Measurements from ENCODE around the gene GPR162.

Gene GPR162

GRCh38 chr12:6788972-6789924 lies 32.4 kb upstream of the GPR162 start, which contains the start of gene CD4:
CD4 (plus strand) TSS chr12:6789528; CDS start chr12:6800139, 10,611 bp downstream.
- DNase-seq: peak; percentile 91

- peak; percentile 21 for DNase-seq
Measured at GRCh38 chr12:6790496-6791150, 31.0 kb upstream of the GPR162 start.

GRCh38 chr12:6791931-6792520 lies 29.6 kb upstream of the GPR162 start:
- DNase-seq: no peak

GRCh38 chr12:6792522-6793201 lies 29.0 kb upstream of the GPR162 start:
- peak; percentile 87 for DNase-seq

GRCh38 chr12:6795088-6795487 lies 26.5 kb upstream of the GPR162 start:
- no peak for DNase-seq

- DNase-seq: no peak
Measured at GRCh38 chr12:6796576-6796975, 25.0 kb upstream of the GPR162 start.

- DNase-seq: no peak
Measured at GRCh38 chr12:6799147-6799546, 22.5 kb upstream of the GPR162 start.

- no peak for DNase-seq
Measured at GRCh38 chr12:6807170-6807569, 14.5 kb upstream of the GPR162 start.

GRCh38 chr12:6809056-6809455 lies 12.6 kb upstream of the GPR162 start:
- DNase-seq: no peak

GRCh38 chr12:6810758-6811157 lies 10.9 kb upstream of the GPR162 start:
- DNase-seq: no peak

GRCh38 chr12:6813363-6813762 lies 8.3 kb upstream of the GPR162 start:
- no peak for DNase-seq

GRCh38 chr12:6816598-6816997 lies 5.0 kb upstream of the GPR162 start:
- DNase-seq: no peak

GRCh38 chr12:6817098-6817497 lies 4.5 kb upstream of the GPR162 start:
- no peak for DNase-seq

GRCh38 chr12:6817662-6818157 lies 3.9 kb upstream of the GPR162 start:
- no peak for DNase-seq

GRCh38 chr12:6818222-6818621 lies 3.4 kb upstream of the GPR162 start:
- DNase-seq: no peak

- DNase-seq: no peak
Measured at GRCh38 chr12:6818645-6819044, 3.0 kb upstream of the GPR162 start.

- DNase-seq: no peak
Measured at GRCh38 chr12:6819106-6820030, 2.3 kb upstream of the GPR162 start.

- DNase-seq: no peak
Measured at GRCh38 chr12:6820166-6820565, 1.5 kb upstream of the GPR162 start.

- no peak for DNase-seq
Measured at GRCh38 chr12:6822426-6823135, 960 bp downstream of the GPR162 start.

- DNase-seq: no peak
Measured at GRCh38 chr12:6823182-6824084, 1.8 kb downstream of the GPR162 start.

Data from suppressor macrophage treated with lipopolysaccharide for 4 hours (primary cell).